HG02763 (cell line): ENCODE measurements around the gene PTAFR.

ENCODE experiments used
- ATAC-seq: cut with Tn5 transposase; IDR thresholded peaks from one replicate; pipeline ENCODE4 v1.9.1; 2021; ENCODE audit warnings: mild to moderate bottlenecking, moderate library complexity; ENCODE audit not compliant: unreplicated experiment

PTAFR gene

GRCh38 chr1:28178690-28179485 lies 2.4 kb upstream of the PTAFR start:
- ATAC-seq: no peak

DNA sequence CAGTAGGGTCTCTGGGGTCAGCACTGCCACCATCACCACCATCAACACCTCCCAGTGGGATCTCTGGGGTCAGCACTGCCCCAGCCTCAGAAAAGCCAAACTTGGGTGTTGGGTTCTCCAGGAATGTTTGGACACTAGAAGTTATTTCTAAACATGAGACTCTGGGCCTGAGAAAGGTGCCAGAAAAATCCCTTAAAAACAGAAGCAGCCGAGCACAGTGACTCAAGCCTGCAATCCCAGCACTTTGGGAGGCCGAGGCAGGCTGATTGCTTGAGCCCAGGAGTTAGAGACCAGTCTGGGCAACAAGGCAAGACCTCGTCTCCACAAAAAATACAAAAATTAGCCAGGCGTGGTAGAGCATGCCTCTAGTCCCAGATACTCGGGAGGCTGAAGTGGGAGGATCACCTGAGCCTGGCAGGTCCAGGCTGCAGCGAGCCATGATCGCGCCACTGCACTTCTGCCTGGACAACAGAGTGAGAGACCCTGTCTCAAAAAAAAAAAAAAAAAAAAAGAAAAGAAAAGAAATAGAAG lies 470 bp downstream of the PTAFR start:
- no peak for ATAC-seq

GRCh38 chr1:28173980-28174297 lies 2.6 kb downstream of the PTAFR start:
- no peak for ATAC-seq

DNA sequence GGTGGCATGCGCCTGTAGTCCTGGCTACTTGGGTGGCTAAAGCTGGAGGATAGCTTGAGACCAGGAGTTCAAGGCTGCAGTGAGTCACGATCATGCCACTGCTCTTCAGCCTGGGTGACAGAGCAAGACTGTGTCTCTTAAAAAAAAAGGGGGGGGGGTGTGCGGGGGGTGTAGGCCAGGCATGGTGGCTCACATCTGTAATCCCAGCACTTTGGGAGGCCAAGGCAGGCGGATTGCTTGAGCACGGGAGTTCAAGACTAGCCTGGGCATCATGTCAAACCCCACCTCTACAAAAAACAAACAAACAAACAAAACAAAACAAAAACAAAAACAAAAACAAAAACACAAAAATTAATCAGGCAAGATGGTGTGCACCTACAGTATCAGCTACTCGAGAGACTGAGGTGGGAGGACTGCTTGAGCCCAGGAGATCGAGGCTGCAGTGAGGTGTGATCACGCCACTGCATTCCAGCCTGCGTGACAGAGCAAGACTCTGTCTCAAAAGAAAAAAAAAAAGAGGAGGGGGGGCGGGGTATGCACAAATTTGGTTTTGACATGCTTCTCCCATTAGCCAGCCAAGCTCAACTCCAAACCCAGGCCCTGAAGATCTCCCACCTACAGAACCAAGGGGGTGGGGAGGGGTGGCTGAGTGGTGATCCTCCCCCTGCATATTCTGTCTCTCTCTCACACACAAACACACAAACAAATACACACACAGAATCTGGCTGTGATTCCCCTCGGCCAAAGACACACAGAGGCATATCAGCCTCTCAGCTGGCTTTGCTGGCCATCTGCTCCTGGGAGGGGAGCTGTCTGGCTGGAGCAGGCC lies 3.1 kb downstream of the PTAFR start:
- no peak for ATAC-seq

- ATAC-seq: peak; percentile 72
These were observed 3.8 kb downstream of the PTAFR start for GRCh38 chr1:28172713-28173150.

GRCh38 chr1:28171246-28171645 lies 5.2 kb downstream of the PTAFR start:
- ATAC-seq: no peak

GRCh38 chr1:28170001-28170596 lies 6.4 kb downstream of the PTAFR start:
- no peak for ATAC-seq

GRCh38 chr1:28163496-28164161 lies 12.9 kb downstream of the PTAFR start:
- no peak for ATAC-seq

GRCh38 chr1:28162151-28162550 lies 14.3 kb downstream of the PTAFR start:
- no peak for ATAC-seq

DNA sequence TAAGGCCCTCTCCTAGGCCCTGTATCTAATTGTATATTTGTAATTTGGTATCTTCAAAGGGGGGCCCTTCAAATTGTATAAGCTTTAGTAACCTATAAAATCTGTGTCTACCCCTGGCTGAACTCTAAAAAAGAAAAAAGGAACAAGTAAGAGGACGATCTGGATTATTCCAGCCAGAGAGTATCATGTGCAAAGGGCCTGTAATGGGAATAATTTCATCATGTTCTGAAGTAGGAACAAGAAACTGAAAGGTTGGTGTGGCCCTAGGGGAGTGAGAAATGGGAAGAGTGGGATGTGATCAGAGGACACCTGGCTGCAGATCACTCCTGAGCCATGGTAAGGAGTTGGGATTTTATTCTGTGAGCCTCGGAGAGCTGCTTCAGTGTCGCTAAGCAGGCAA lies 14.7 kb downstream of the PTAFR start:
- no peak for ATAC-seq

- no peak for ATAC-seq
These were observed 15.7 kb downstream of the PTAFR start for GRCh38 chr1:28160782-28161266.

DNA sequence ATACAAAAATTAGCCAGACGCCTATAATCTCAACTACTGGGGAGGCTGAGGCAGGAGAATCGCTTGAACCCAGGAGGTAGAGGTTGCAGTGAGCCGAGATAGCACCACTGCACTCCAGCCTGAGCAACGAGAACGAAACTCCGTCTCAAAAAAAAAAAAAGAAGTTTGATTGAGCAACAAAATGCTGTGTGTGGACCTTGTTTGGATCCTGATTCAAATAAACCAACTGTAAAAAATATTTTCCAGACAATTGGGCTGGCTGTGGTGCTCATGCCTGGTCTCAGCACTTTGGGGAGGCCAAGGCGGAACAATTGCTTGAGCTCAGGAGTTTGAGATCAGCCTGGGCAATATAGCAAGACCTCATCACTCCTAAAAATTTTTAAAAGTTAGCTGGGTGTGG lies 16.8 kb downstream of the PTAFR start:
- no peak for ATAC-seq

DNA sequence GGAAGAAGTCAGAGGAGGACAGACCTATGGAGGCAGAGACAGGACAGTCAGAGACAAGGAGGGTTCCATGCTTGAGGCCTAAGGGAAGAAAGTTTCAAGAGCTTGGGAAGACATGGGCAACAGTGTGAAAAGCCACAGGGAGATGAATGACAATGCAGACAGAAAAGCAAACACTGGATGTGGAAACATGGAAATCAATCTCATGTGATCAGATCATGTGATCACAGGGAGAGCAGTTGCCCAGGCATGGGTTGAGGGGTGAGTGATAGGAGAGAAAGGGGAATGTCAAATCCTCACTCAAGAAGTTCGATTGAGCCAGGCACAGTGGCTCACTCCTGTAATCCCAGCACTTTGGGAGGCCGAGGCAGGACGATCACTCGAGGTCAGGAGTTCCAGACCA lies 17.2 kb downstream of the PTAFR start:
- no peak for ATAC-seq

- ATAC-seq: no peak
These were observed 18.6 kb downstream of the PTAFR start for GRCh38 chr1:28157894-28158293.

- no peak for ATAC-seq
These were observed 19.7 kb downstream of the PTAFR start for GRCh38 chr1:28156821-28157220.

DNA sequence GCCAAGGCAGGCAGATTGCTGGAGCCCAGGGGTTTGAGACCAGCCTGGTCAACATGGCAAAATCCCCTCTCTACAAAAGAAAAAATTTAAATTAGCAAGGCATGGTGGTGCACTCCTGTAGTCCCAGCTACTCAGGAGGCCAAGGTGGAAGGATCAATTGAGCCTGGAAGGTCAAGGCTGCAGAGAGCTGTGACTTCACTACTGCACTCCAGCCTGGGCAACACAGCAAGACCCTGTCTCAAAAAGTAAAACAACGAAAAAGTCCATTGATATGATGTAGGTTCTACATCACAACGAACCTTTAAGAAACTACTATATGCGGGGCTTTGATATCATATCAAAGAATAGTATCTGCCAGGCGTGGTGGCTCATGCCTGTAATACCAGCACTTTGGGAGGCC lies 20.9 kb downstream of the PTAFR start:
- ATAC-seq: no peak

DNA sequence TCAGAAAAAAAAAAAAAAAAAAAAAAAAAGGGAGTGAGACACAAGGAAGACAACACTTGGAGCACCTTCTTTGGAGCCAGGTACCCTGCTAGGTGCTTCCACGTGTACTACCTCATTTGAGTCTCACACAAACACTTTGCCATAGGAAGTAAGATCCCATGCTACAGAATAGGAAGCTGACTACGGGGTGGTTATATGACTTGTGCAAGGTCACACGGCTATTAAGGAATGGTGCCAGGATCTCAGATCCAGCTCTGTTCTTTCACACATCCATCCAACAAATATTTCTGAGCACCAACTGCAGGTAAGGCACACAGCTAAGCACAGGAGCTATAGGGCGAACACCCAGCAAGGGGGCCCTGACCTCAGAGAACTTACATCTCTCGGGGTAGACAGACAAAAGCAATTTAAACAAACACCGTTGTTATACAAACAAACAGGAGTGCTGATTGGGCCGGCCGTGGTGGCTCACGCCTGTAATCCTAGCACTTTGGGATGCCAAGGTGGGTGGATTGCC lies 22.4 kb downstream of the PTAFR start:
- ATAC-seq: no peak

DNA sequence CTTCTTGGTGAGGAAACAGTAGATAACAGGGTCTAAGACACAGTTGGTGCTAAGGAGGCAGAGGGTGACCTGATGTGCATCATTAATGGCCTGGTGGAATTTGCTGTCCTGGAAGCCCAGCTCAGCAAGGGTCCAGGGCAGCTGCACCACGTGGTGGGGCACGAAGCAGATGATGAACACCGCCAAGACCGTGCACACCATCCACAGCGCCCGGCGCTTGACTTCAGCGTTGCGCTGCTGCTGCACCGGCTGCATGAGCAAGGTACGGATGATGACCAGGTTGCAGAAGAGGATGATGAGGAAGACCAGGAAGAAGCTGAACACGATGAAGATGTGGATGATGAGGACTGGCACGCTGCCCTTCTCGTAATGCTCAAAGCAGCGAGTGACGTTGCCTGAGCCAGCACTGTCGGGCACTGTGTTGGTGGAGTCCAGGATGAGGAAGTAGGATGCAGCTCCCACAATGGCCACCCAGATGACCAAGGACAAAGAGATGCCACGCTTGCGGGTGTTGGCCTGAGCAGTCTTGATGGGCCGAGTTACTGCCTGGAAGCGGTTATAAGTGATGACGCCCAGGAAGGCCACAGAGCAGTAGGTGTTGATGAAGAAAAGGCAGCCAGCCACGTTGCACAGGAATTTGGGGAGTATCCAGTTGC lies 26.2 kb downstream of the PTAFR start:
- ATAC-seq: no peak

DNA sequence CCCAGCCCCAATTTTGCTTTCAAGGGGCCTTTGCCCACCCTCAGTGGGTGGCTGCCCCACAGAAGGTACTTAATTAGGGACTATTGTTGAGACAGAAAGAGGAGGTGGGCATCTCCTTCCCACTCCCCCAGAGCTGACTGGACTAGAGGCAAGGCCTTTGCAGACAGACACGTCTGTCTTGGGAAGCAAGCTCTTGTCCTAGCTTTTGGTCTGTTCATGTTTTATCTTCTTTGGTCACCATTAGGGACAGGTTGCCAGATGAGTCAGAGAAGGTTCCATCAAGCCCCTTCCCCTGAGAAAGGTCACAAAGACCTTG lies 27.7 kb downstream of the PTAFR start:
- ATAC-seq: no peak
